Osteoblast (primary cell): ENCODE measurements around the gene ACTN3. TPM values are rescaled to one million over a fixed set of nuclear protein-coding genes. Genes with fewer than 3 reads are reported as not detected.
A peak's percentile ranks its signal among the peaks of the same experiment; 100 is the strongest.

Experiments
- DNase-seq: peaks from one replicate; pipeline ENCODE4 v3.0.0; 2011; ENCODE audit warnings: low spot score, mixed read lengths; ENCODE audit not compliant: insufficient read length; ENCODE audit errors: missing footprints
- H2AFZ ChIP-seq: 2 replicates; pipeline ENCODE4 v1.6.0; 2011; ENCODE audit warnings: mild to moderate bottlenecking, low read length
- H3K27ac ChIP-seq: 2 replicates; pipeline ENCODE4 v1.5.1; 2011; ENCODE audit warnings: mild to moderate bottlenecking, low read depth, low read length, moderate library complexity
- H3K27me3 ChIP-seq: 2 replicates; pipeline ENCODE4 v1.6.0; 2012; ENCODE audit warnings: mild to moderate bottlenecking, control low read depth, inconsistent platforms, low read length, moderate library complexity; ENCODE audit not compliant: insufficient read depth
- H3K36me3 ChIP-seq: 2 replicates; pipeline ENCODE4 v1.5.1; 2011; ENCODE audit warnings: mild to moderate bottlenecking, low read length, control low read depth, moderate library complexity; ENCODE audit not compliant: insufficient read depth
- H3K4me1 ChIP-seq: 2 replicates; pipeline ENCODE4 v1.5.1; 2011; ENCODE audit warnings: mild to moderate bottlenecking, low read length, control low read depth, moderate library complexity; ENCODE audit not compliant: insufficient read depth
- H3K4me2 ChIP-seq: 2 replicates; pipeline ENCODE4 v1.6.0; 2011; ENCODE audit warnings: mild to moderate bottlenecking, low read length; ENCODE audit not compliant: insufficient read depth
- H3K4me3 ChIP-seq: fragments of 200-600 bp; sonication (generic); 3 replicates; pipeline ENCODE4 v1.5.1; 2012; ENCODE audit warnings: mild to moderate bottlenecking, low read length, inconsistent platforms; ENCODE audit not compliant: insufficient read depth
- H3K79me2 ChIP-seq: 2 replicates; pipeline ENCODE4 v1.6.0; 2012; ENCODE audit warnings: mild to moderate bottlenecking, low read length, control low read depth, inconsistent platforms; ENCODE audit not compliant: insufficient read depth
- H3K9me3 ChIP-seq: 2 replicates; pipeline ENCODE4 v1.5.1; 2011; ENCODE audit warnings: low read depth, low read length, control low read depth
- H4K20me1 ChIP-seq: 2 replicates; pipeline ENCODE4 v1.6.0; 2012; ENCODE audit warnings: mild to moderate bottlenecking, low read length, control low read depth; ENCODE audit not compliant: insufficient read depth
- CTCF ChIP-seq: IDR thresholded peaks from 2 replicates; pipeline ENCODE4 v1.5.1; 2011; ENCODE audit warnings: mild to moderate bottlenecking, low read depth, low read length, moderate library complexity; ENCODE audit errors: extremely low read depth
- total RNA-seq: library from RNA; depleted of rRNA; stranded (reverse); fragments of >200 nt; gene quantifications from 2 replicates; pipeline ENCODE4 v1.2.3, GENCODE V29; 2012

Gene ACTN3
- total RNA-seq, 1 donor, result under 0.01 TPM

GRCh38 chr11:66568124-66568916, 21.6 kb downstream of the ACTN3 start, which contains the start of gene CTSF:
Gene CTSF (minus strand): TSS chr11:66568606. CDS start chr11:66568486, 120 bp downstream.
- peak; percentile 100 for DNase-seq
- peak within 1 kb of the TSS; percentile 72 for H3K4me3 ChIP-seq
- TF ChIP-seq CTCF, result no peak
- H3K79me2 ChIP-seq, result no peaks in the 10 kb centered on the region
- H3K9me3 ChIP-seq, result no peaks in the 10 kb centered on the region
- H3K4me1 ChIP-seq, result peaks cover 5% of the 10 kb centered on the region
- H3K27me3 ChIP-seq, result peaks cover 4% of the 10 kb centered on the region
- H3K36me3 ChIP-seq, result no peaks in the 10 kb centered on the region
- no peaks in the 10 kb centered on the region for H4K20me1 ChIP-seq
- H3K4me2 ChIP-seq, result peak within 1 kb of the TSS; percentile 85
- no peak within 1 kb of the TSS for H3K27ac ChIP-seq
- peak within 1 kb of the TSS; percentile 82 for H2AFZ ChIP-seq

- peak; percentile 58 for DNase-seq
- H3K9me3 ChIP-seq, result no peaks in the 10 kb centered on the region
- no peak overlapping the region for H2AFZ ChIP-seq
- no peaks in the 10 kb centered on the region for H3K79me2 ChIP-seq
- no peaks in the 10 kb centered on the region for H3K36me3 ChIP-seq
- H4K20me1 ChIP-seq, result no peaks in the 10 kb centered on the region
- no peak for TF ChIP-seq CTCF
- peak overlapping the region; percentile 85 for H3K4me2 ChIP-seq
- H3K4me1 ChIP-seq, result peaks cover 5% of the 10 kb centered on the region
- H3K27ac ChIP-seq, result no peak overlapping the region
- H3K4me3 ChIP-seq, result no peak overlapping the region
- H3K27me3 ChIP-seq, result peaks cover 4% of the 10 kb centered on the region
Measured at GRCh38 chr11:66569076-66569475, 22.4 kb downstream of the ACTN3 start.

GRCh38 chr11:66570079-66570849, 23.6 kb downstream of the ACTN3 start:
- Histone ChIP-seq H3K27ac (no peak overlapping the region), H3K4me2 (no peak overlapping the region), H3K27me3 (peaks cover 4% of the 10 kb centered on the region), H3K36me3 (no peaks in the 10 kb centered on the region), H3K4me3 (no peak overlapping the region), H2AFZ (no peak overlapping the region), H4K20me1 (no peaks in the 10 kb centered on the region), H3K4me1 (peaks cover 5% of the 10 kb centered on the region), H3K79me2 (no peaks in the 10 kb centered on the region), H3K9me3 (no peaks in the 10 kb centered on the region)
- peak; percentile 43 for DNase-seq
- TF ChIP-seq CTCF, result no peak

GRCh38 chr11:66570850-66571180, 24.1 kb downstream of the ACTN3 start:
- peak; percentile 42 for DNase-seq
- no peaks in the 10 kb centered on the region for H3K36me3 ChIP-seq
- H3K4me3 ChIP-seq, result no peak overlapping the region
- no peak for TF ChIP-seq CTCF
- no peak overlapping the region for H3K4me2 ChIP-seq
- no peak overlapping the region for H2AFZ ChIP-seq
- H3K79me2 ChIP-seq, result no peaks in the 10 kb centered on the region
- no peaks in the 10 kb centered on the region for H3K9me3 ChIP-seq
- H4K20me1 ChIP-seq, result no peaks in the 10 kb centered on the region
- H3K27me3 ChIP-seq, result peaks cover 4% of the 10 kb centered on the region
- no peak overlapping the region for H3K27ac ChIP-seq
- peaks cover 5% of the 10 kb centered on the region for H3K4me1 ChIP-seq
